PC-3 (cell line): ENCODE measurements around the gene INAVA. TPM values are rescaled to one million over a fixed set of nuclear protein-coding genes. Genes with fewer than 3 reads are reported as not detected.

Experiments used
- ATAC-seq: fragments of 200-7000 bp; cut with Tn5 transposase; 2 replicates; pipeline ENCODE4 v1.9.1; 2020; ENCODE audit warnings: mild to moderate bottlenecking, moderate library complexity
- BruUV-seq: library from RNA; stranded (reverse); fragments of 400-500 nt; replicated peaks from 2 replicates; lab custom pipeline; 2021; lab: Mats Ljungman, UMichigan
- CTCF ChIA-PET: fragments of 300-600 bp; sonication (Branson Sonifier 250); formaldehyde crosslinking; loops from one replicate; lab custom pipeline; 2022; ENCODE audit warnings: antibody characterized with exemption; lab: Charles Lee
- POLR2A ChIA-PET: fragments of 300-600 bp; sonication (Branson Sonifier 250); formaldehyde crosslinking; loops from one replicate; lab custom pipeline; 2022; ENCODE audit warnings: antibody characterized with exemption; ENCODE audit not compliant: unreplicated experiment; lab: Charles Lee
- DNase-seq: peaks from one replicate; pipeline ENCODE4 v3.0.0-alpha.2; 2015
- H2AFZ ChIP-seq: fragments of 300-600 bp; sonication (generic); 2 replicates; pipeline ENCODE4 v1.6.0; 2016; ENCODE audit warnings: antibody characterized with exemption, low read length
- H3F3A ChIP-seq: fragments of 300-600 bp; sonication (generic); one replicate; pipeline ENCODE4 v1.6.0; 2017; ENCODE audit warnings: antibody characterized with exemption, low read length, control low read depth, mild to moderate bottlenecking; ENCODE audit not compliant: unreplicated experiment
- H3K27ac ChIP-seq: fragments of 300-600 bp; sonication (generic); 2 replicates; pipeline ENCODE4 v1.5.1; 2016; ENCODE audit warnings: mild to moderate bottlenecking, low read length
- H3K27me3 ChIP-seq: fragments of 300-600 bp; sonication (generic); 2 replicates; pipeline ENCODE4 v1.6.1; 2016; ENCODE audit warnings: low read length, mixed read lengths
- H3K36me3 ChIP-seq: fragments of 300-600 bp; sonication (generic); 2 replicates; pipeline ENCODE4 v1.6.1; 2016; ENCODE audit warnings: low read depth, mixed run types, low read length, mixed read lengths
- H3K4me1 ChIP-seq: fragments of 300-600 bp; sonication (generic); 2 replicates; pipeline ENCODE4 v1.5.1; 2016; ENCODE audit warnings: low read length; ENCODE audit not compliant: insufficient read depth
- H3K4me2 ChIP-seq: fragments of 300-600 bp; sonication (generic); 2 replicates; pipeline ENCODE4 v1.6.0; 2016; ENCODE audit warnings: low read length
- H3K4me3 ChIP-seq: fragments of 300-600 bp; sonication (generic); 2 replicates; pipeline ENCODE4 v1.5.1; 2016; ENCODE audit warnings: mild to moderate bottlenecking, low read length, mixed read lengths
- H3K79me2 ChIP-seq: fragments of 300-600 bp; sonication (generic); 2 replicates; pipeline ENCODE4 v1.6.1; 2017; ENCODE audit warnings: low read length, mixed read lengths
- H3K9ac ChIP-seq: fragments of 300-600 bp; sonication (generic); 2 replicates; pipeline ENCODE4 v1.6.0; 2016; ENCODE audit warnings: mild to moderate bottlenecking, low read length
- H3K9me2 ChIP-seq: fragments of 300-600 bp; sonication (generic); replicated peaks from 2 replicates; pipeline ENCODE4 v1.6.1; 2016; ENCODE audit warnings: mixed run types, low read length, mixed read lengths
- H3K9me3 ChIP-seq: fragments of 300-600 bp; sonication (generic); 2 replicates; pipeline ENCODE4 v1.6.1; 2016; ENCODE audit warnings: low read length, mixed read lengths
- H4K20me1 ChIP-seq: fragments of 300-600 bp; sonication (generic); 2 replicates; pipeline ENCODE4 v1.6.1; 2016; ENCODE audit warnings: low read length, mixed read lengths
- EZH2 ChIP-seq: fragments of 300-600 bp; sonication (generic); IDR thresholded peaks from one replicate; pipeline ENCODE4 v1.6.1; 2017; ENCODE audit warnings: antibody characterized with exemption, mild to moderate bottlenecking, low read length; ENCODE audit not compliant: unreplicated experiment
- EZH2phosphoT487 ChIP-seq: fragments of 300-600 bp; sonication (generic); IDR thresholded peaks from 2 replicates; pipeline ENCODE4 v1.6.1; 2018; ENCODE audit warnings: mild to moderate bottlenecking, antibody characterized with exemption, low read length, borderline replicate concordance
- intact Hi-C: fragments of 100-400 bp; cut with micrococcal nuclease; formaldehyde crosslinking; loops from 2 replicates; pipeline ENCODE4 v1.9.0; 2023
- total RNA-seq: library from RNA; depleted of rRNA; stranded (reverse); fragments of >200 nt; gene quantifications from 2 replicates; pipeline ENCODE4 v1.2.3, GENCODE V29; 2014
- TF ChIP-seq, protein P1 (sequence below): fragments of 300-600 bp; sonication (generic); conservative IDR thresholded peaks from 2 replicates; pipeline ENCODE4 v1.5.1; 2017; ENCODE audit warnings: antibody characterized with exemption, low read depth, mild to moderate bottlenecking, low read length

INAVA gene
- total RNA-seq, 1 experiment from 2014 or later = 102 TPM

DNA sequence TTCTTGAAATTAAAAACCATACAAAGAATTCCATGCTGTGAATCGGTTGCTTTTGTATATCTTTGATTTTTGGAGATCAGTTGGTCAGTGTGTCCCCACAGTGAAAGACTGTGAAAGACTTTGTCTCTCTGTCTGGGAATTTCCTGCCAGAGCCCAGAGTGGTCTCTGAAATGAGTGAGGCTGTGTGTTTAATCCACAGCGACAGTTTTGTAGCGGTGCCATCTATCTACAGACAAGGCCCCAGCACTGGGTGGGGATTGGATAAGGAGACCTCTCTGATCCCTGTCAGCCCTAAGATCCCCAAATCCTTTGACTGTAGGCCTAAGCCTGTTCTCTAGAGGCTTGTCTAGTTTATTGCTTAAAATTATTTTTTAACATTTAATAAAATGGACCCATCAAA is 11.6 kb upstream of the INAVA start:
- Histone ChIP-seq H3K4me3 (no peak overlapping the region), H3K9me2 (no peaks in the 10 kb centered on the region), H3K27ac (no peak overlapping the region), H4K20me1 (no peaks in the 10 kb centered on the region), H3K9me3 (no peaks in the 10 kb centered on the region), H3F3A (no peaks in the 10 kb centered on the region), H3K27me3 (peaks cover 28% of the 10 kb centered on the region), H2AFZ (no peak overlapping the region), H3K36me3 (no peaks in the 10 kb centered on the region), H3K4me1 (peaks cover 1% of the 10 kb centered on the region), H3K4me2 (no peak overlapping the region), H3K79me2 (no peaks in the 10 kb centered on the region), H3K9ac (no peak overlapping the region)
- TF ChIP-seq EZH2phosphoT487 (no peak), EZH2 (no peak)
- TF ChIP-seq, protein P1, sequence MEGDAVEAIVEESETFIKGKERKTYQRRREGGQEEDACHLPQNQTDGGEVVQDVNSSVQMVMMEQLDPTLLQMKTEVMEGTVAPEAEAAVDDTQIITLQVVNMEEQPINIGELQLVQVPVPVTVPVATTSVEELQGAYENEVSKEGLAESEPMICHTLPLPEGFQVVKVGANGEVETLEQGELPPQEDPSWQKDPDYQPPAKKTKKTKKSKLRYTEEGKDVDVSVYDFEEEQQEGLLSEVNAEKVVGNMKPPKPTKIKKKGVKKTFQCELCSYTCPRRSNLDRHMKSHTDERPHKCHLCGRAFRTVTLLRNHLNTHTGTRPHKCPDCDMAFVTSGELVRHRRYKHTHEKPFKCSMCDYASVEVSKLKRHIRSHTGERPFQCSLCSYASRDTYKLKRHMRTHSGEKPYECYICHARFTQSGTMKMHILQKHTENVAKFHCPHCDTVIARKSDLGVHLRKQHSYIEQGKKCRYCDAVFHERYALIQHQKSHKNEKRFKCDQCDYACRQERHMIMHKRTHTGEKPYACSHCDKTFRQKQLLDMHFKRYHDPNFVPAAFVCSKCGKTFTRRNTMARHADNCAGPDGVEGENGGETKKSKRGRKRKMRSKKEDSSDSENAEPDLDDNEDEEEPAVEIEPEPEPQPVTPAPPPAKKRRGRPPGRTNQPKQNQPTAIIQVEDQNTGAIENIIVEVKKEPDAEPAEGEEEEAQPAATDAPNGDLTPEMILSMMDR = no peak
- DNase-seq (no peak), ATAC-seq (no peak)
- BruUV-seq = no TSS peak
- POLR2A ChIA-PET = interaction anchor here (0.6 to 0.7 kb wide), 2 partner anchors 189 to 213 kb away, joined by 5 to 10 read pairs; partner anchors contain the start of gene DDX59
- intact Hi-C loops = no loop called here
- CTCF ChIA-PET = no interaction called here

DNA sequence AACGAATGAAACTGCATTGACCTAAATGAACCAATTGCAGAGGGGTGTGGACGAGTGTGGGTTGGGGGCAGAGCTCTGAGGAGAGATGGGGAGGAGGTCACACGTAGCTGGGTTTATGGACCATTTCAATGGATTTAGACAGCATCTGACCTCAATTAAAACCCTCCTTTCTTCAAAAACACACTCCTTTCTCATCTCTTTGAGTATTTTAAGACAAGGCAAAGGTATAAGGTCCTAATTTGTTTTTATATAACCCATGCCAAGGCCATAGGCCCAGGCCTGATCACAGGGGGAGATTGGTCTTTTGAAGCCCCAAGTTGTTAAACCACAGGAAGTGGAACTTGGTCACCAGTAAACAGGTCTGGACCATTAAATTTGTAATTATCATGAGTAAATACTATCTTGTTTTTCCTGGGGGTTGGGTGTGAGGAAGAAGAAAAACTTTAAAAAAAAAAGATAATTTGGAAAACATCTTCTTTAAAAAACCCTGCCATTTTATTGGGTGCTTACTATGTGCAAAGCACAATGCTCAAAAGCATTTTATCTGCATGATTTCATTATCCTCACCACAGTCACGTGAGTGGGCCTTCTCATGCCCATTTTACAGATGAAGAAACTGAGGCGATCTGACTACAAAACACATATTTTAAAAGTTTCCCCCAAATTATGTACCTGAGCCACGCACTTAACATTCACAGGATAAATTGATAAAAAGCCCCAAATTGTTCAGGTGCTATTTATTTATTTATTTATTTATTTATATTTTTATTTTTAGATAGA is 8.9 kb upstream of the INAVA start:
- Histone ChIP-seq H4K20me1 (no peaks in the 10 kb centered on the region), H3K79me2 (peaks cover 3% of the 10 kb centered on the region; the same call in 1 of the 2 replicates), H2AFZ (no peak overlapping the region), H3K4me1 (peaks cover 17% of the 10 kb centered on the region), H3F3A (no peaks in the 10 kb centered on the region), H3K27me3 (peaks cover 10% of the 10 kb centered on the region), H3K9me3 (no peaks in the 10 kb centered on the region), H3K4me3 (no peak overlapping the region), H3K36me3 (no peaks in the 10 kb centered on the region), H3K27ac (no peak overlapping the region), H3K4me2 (no peak overlapping the region), H3K9ac (no peak overlapping the region), H3K9me2 (no peaks in the 10 kb centered on the region)
- no TSS peak for BruUV-seq
- DNase-seq = no peak
- POLR2A ChIA-PET = no interaction called here
- intact Hi-C loops = no loop called here
- no peak for ATAC-seq
- CTCF ChIA-PET = interaction anchor here (0.6 kb wide), 1 partner anchor 831 kb away, joined by 5 read pairs; no protein-coding TSS in a partner anchor
- TF ChIP-seq, protein P1 = no peak
- no peak for TF ChIP-seq EZH2phosphoT487
- no peak for TF ChIP-seq EZH2

DNA sequence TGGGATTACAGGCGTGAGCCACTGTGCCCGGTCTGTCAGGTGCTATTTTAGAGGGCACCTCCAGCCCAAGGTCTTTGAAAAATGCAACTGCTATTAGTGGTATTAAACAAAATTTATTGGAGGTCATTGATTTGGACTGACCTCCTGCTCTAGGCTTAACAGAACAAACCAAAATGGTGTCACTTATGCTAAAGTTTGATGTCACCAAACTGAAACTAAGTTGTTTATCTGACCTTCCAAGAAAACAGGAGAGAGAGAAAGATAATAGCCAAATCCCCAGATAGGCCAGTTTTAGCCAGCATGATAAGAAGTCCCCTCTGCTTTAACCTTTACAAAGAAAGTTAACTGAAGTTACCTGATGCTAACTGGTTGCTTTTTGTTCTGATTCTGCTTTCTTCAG is 8.1 kb upstream of the INAVA start:
- Histone ChIP-seq H3K27me3 (0 out of 2 replicates have a peak, but pooled peaks cover 4% of the 10 kb centered on the region), H3F3A (no peaks in the 10 kb centered on the region), H2AFZ (no peak overlapping the region), H3K27ac (no peak overlapping the region), H3K4me1 (peaks cover 18% of the 10 kb centered on the region), H3K9ac (no peak overlapping the region), H4K20me1 (no peaks in the 10 kb centered on the region), H3K4me2 (no peak overlapping the region), H3K9me3 (no peaks in the 10 kb centered on the region), H3K79me2 (peaks cover 9% of the 10 kb centered on the region), H3K9me2 (no peaks in the 10 kb centered on the region), H3K4me3 (no peak overlapping the region), H3K36me3 (no peaks in the 10 kb centered on the region)
- POLR2A ChIA-PET = no interaction called here
- BruUV-seq = no TSS peak
- no peak for TF ChIP-seq EZH2
- TF ChIP-seq EZH2phosphoT487 = no peak
- TF ChIP-seq, protein P1 = no peak
- intact Hi-C loops = no loop called here
- ATAC-seq (no peak), DNase-seq (no peak)
- CTCF ChIA-PET = interaction anchor here (0.6 kb wide), 2 partner anchors 135 to 298 kb away, joined by 3 to 8 read pairs; no protein-coding TSS in a partner anchor
